Lower leg skin (tissue), 3 donors: ENCODE results near the gene UTP18.

Source experiments
- CTCF ChIP-seq, 3 donors: fragments of 450-650 bp; IDR thresholded peaks; one replicate each; pipeline ENCODE4 v1.5.1; 2016; ENCODE audit warnings: antibody characterized with exemption in 3 of 3, mild to moderate bottlenecking in 3 of 3, moderate library complexity in 2 of 3
- POLR2A ChIP-seq, 2 donors: fragments of 450-650 bp; IDR thresholded peaks; one replicate each; pipeline ENCODE4 v1.6.1; 2016 to 2017; ENCODE audit warnings: antibody characterized with exemption in 2 of 2, mild to moderate bottlenecking in 1 of 2, moderate library complexity in 1 of 2

- TF ChIP-seq CTCF (IDR thresholded peaks at IDR 0.05): no peak
- no peak for TF ChIP-seq POLR2A (IDR thresholded peaks at IDR 0.05)
These were observed 27.1 kb downstream of the UTP18 start for GRCh38 chr17:51287412-51287811.
